HL-60/S4 treated with phorbol 12-myristate 13-acetate at 8.2 ng/mL for 4 days and 3 days (cell line): ENCODE results near the gene KCNJ1.

Experiments
- in situ Hi-C: fragments of 300-500 bp; cut with MboI; formaldehyde crosslinking; loops from 2 replicates; pipeline ENCODE4 v1.15.0; 2022; ENCODE audit warnings: low sequenced_read_pairs

Gene KCNJ1

DNA sequence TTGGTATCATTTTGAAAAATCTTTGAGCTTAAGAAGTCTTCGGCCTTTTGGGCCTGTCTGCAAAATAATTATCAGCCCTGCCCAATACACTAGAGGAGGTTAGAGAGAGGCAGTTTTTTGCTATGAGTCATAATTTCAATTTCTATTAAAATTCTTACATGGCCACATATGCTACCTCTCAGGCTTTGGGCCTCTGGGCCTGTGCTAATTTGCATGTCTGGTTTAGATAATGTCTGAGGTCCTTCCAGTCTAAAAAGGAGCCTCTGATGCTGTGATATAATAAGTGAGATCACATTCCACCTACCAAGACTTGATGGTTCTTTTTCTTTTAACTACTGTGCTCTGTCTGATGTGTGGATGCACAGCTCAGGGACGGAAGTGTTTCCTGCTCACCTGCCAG, 70.8 kb downstream of the KCNJ1 start:
- in situ Hi-C loops = no loop called here

GRCh38 chr11:128790196-128790595, 76.9 kb downstream of the KCNJ1 start:
- in situ Hi-C loops = no loop called here

GRCh38 chr11:128789497-128790150, 77.5 kb downstream of the KCNJ1 start:
- in situ Hi-C loops = no loop called here
